ENCODE results near the gene RBM10.
"Not testable (repeated sequence)": the region's sequence is repeated elsewhere in the genome, so short reads cannot be mapped to it uniquely, and the experiment has no call there.

RBM10 gene

GRCh38 chrX:47144626-47145394 is at the start of gene RBM10, which contains the start of gene NDUFB11:
Gene RBM10 (plus strand): TSS chrX:47145221. CDS start chrX:47147482, 2,261 bp downstream.
Gene NDUFB11 (minus strand): TSS chrX:47144702. CDS start chrX:47144679, 23 bp downstream.
- DNase-seq: peak; percentile 89

DNA sequence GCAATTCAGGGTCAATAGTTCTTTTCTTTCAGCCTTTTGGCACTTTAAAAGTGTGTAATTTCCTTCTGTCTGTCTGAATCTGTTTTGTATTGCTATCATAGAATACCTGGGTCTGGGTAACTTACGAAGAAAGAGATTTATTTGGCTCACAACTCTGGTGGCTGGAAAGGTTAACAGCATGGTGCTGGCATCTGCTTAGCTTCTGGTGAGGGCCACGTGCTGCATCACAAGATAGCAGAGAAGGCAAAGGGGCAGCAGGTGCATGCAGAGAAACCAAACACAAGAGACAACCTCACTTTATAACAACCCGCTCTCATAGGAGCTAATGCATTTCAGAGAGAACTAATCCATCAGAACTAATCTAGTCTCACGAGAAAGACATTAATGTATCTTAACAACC is 48.0 kb upstream of the RBM10 start:
- no peak for DNase-seq

GRCh38 chrX:47098338-47099094 is 46.5 kb upstream of the RBM10 start:
- no peak for DNase-seq

GRCh38 chrX:47101206-47101605 is 43.8 kb upstream of the RBM10 start:
- DNase-seq: no peak

GRCh38 chrX:47110936-47111615 is 33.9 kb upstream of the RBM10 start:
- DNase-seq: not testable (repeated sequence)

DNA sequence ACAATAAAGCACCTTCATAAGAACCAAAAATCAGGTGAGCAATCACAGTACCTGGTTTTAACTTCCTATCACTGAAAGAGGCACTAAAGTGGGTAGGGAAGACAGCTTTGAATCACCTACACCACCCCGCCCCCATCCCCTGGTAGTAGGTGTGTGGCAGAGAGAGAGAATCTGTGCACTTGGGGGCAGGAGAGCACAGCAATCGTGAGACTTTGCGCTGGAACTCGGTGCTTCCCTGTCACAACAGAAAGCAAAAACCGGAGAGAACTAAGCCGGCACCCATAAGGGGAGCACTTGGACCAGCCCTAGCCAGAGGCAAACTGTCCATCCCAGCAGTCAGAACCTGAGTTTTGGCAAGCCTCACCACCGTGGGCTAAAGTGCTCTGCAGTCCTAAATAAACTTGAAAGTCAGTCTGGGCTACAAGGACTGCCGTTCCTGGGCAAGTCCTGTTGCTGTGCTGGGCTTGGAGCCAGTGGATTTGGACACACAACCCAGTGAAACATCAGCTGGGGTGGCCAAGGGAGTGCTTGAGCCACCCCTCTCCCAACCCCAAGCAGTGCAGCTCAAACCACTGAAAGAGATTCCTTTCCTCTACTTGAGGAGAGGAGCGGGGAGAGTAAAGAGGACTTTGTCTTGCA is 32.6 kb upstream of the RBM10 start:
- no peak for DNase-seq

DNA sequence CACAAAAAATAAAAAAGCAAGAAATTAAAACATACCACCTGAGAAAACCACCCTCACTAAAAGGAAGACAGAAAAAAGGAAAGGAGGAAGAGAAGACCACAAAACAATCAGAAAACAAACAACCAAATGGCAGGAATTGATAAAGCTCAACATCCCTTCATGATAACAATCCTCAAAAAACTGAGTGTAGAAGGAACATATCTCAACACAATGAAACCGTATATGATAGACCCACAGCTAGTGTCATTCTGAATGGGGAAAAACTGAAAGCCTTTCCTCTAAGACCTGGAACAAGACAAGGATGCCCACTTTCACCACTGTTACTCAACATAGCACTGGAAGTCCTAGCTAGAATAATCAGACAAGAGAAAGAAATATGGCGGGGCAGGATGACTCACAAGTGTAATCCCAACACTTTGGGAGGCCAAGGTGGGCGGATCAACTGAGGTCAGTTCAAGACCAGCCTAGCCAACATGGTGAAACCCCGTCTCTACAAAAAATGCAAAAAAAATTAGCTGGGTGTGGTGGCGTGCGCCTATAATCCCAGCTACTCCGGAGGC is 28.4 kb upstream of the RBM10 start:
- not testable (repeated sequence) for DNase-seq

GRCh38 chrX:47124466-47124865 is 20.6 kb upstream of the RBM10 start:
- DNase-seq: not testable (repeated sequence)

GRCh38 chrX:47129157-47129898 is 15.7 kb upstream of the RBM10 start:
- DNase-seq: peak; percentile 88

DNA sequence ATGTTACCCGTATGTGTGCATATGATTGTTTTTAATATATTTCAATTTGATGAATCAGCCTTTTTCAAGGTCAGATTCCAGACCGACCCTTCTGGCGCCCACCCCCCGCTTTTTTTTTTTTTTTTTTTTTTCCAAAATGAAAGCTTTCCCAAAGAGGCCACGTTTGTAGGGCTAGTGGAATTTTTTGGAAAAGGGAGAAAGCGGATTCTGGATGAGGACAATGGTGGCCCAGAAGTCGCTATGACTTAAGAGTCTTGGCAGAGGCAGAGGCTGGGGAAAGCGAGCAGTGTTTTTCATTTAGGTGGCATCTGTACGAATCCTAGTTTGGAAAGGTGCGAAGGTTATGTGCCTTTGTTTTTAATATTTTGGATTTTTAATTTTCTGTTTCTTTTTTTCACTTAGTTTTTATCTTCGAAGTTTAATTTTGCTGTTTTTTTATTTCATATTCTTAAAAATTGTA is 15.1 kb upstream of the RBM10 start:
- no peak for DNase-seq

- no peak for DNase-seq
Measured at GRCh38 chrX:47133493-47133892, 11.5 kb upstream of the RBM10 start.

- DNase-seq: not testable (repeated sequence)
Measured at GRCh38 chrX:47135650-47136049, 9.4 kb upstream of the RBM10 start.

GRCh38 chrX:47138171-47138570 is 6.8 kb upstream of the RBM10 start:
- no peak for DNase-seq

DNA sequence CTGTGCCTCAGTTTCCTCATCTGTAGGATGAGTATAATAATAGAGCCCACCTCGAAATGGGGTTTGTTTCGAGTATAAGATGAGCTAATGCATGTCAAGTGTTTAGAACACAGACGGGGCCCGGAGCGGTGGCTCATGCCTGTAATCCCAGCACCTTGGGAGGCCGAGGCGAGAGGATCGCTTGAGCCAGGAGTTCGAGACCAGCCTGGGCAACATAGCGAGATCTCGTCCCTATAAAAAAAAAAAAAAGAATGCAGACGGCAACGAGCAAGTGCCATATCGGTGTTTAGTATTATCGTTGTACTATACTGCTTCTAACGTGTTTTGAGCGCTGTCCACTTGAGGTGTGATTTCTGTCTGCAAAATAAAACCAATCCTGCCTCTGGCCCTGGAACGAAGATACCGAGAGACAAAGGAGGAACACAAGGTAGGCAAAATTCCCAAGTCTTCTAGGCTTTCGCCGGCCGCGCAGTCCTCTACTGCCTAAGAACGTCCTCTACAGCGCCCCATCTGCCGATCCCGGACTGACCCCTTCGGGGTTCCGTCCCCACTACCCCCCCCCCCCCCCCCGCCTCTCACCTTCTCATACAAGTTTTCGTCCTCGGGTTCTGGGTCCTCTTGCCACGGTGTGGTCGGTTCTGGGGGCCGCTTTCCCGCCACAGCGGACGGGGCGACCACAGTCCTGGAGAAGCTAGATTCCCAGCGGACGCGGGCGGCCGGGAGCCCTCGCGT is 961 bp upstream of the RBM10 start:
- DNase-seq: no peak

DNA sequence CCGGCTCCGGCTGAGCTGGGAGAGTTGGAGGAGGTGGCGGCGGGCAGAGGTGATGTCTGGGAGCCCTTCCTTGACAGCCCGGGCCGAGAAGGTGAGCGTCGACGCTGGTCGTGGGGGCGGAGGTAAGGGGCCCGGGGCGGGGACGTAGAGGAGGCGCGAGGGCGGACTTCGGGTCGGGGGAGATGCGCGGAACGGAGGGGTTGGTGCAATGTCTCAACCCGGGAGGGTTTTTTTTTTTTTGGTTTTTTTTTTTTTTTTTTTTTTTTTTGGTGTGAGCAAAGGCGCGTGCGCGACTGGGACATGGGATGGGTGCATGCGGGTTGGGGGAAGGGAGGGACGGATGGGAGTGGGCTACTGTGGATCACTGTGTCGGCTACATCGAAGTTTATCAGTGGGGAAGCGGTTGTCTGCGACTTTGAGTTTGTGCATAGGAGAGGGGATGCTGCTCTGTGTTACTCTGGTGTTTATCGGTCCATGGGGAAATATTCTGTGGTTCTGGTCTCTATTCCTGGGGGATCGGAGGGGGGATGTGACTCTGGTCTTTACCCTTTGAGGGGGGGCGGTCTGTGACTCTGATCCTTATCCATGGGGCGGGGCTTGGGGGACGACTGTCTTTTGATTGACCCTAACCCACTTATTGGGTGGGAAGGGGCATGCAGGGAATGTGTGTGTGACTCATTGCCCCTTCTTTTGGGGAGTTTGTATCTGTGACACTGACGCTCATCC is 537 bp downstream of the RBM10 start:
- no peak for DNase-seq

DNA sequence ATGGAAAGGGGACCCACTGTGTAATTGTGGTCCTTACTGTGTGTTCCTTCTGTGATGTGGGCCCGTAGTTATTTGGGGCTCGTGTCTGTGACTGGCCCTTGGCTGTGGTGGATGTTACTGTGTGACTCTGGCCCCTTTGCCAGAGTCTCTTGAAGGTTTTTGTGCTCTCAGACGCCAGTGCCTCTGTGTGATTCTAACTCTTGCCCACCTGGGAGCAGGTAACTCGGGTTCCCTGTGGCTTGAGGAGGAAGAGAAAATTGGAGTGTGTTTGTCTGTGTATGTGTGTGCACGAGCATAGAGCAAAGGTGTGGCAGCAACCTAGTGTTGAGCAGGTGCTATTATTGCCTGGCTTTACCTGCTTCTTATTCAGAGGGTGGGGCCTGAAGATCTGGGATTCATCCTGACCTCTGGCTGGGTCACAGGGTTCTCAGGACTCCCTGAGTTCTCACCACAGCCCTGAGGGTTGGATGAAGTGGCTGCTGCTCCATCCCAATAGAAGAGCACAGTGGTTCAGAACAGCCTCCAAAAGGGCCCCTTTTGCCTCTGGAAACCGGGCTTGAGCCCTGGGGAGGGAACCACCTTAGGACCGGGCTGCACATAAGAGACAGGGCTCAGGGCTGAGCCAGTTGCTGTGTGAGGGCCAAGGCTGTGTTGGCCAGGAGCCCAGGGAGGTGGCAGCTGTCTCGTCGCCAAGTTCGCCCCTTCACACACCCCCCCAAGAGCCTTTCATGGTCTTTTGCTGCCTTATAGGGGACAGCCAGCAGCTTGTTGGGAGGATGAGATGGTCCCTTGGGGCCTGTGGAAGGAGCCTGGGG is 1.3 kb downstream of the RBM10 start:
- no peak for DNase-seq

DNA sequence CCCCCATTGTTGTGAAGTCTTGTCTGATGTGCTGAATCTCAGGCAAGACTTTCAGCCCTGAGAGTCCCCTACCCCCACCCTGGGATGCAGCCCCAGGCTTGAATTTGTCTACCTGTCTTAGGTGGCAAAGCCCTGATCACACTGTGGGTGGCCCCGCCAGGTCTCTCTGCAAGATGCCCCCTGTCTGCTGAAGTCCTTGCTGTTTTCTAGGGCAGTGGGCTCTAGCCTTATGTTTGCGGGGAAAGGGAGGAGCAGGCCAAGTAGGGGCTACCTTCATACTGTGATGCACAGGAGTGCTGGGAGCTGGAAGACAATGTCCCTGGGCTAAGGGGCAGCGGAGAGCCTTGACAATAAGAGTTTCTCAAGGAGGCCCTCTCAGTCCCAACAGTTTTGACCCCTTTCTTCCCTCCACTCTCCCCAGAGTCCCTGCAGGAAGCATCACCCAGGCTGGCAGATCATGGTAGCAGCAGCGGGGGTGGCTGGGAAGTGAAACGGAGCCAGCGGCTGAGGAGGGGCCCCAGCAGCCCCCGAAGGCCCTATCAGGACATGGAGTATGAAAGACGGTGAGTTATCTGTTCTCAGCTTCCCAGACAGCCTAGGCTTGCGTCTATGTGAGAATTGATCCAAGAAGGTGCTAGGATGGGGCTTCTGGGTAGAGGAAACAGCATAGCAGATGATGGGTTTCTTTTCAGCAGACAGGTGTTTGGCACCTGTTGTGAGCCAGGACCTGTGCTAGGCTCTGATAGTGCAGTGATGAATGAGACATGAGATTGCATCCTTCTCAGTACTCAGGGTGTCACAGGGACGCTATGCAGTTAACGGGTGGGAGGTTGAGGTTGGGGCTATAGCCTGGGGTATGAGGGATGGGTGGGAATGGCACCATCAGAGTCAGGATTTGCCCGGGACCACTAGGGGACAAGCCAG is 2.2 kb downstream of the RBM10 start:
- no peak for DNase-seq

DNA sequence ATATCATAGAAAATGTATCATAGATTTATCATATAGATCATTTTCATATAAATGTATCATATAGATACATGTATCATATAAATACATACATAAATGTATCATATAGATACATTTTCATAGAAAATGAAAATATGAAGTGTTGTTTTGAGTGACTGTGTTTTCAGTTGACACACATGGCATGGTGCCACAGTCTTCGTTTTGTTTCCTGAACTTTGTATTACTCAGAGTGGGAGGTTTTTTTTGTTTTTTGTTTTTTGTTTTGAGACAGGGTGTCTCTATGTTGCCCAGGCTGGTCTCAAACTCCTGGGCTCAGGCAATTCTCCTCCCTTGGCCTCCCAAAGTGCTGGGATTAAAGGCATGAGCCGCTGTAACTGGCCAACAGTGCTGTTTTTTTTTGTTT is 3.9 kb downstream of the RBM10 start:
- DNase-seq: no peak

Data from NCI-H510A treated with DMSO at 0.1 percent for 48 hours (cell line).